GM03348 (cell line): Measurements from ENCODE around the gene CCL14.
"Not testable (repeated sequence)": the region's sequence is repeated elsewhere in the genome, so short reads cannot be mapped to it uniquely, and the experiment has no call there.

Experiments used
- DNase-seq: peaks from one replicate; pipeline ENCODE4 v3.0.0; 2012; ENCODE audit warnings: low spot score

CCL14 gene

DNA sequence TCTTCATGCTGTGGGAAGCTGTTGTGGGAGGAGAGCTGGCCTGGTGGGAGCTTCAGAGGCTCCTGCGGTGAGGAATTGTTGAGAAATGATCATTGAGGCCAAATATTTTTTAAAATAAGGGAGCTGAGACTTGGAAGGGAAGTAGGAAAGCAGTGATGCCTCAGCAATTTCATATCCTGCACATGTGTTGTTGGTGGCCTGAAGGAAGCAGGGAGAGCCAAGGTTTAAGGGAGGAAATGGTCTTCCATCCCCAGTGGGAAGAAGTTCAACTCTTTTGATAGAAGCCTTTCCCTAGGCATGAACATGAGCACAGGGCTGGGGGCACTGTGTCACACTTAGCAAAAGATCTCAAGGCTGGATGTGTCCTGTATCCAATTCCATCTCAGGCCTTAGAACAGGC lies at the start of gene CCL14:
Gene CCL14 (minus strand): TSS at position 87 of the 400 bp plus-strand sequence. CDS start 80 bp downstream, at position 7.
- no peak for DNase-seq

DNA sequence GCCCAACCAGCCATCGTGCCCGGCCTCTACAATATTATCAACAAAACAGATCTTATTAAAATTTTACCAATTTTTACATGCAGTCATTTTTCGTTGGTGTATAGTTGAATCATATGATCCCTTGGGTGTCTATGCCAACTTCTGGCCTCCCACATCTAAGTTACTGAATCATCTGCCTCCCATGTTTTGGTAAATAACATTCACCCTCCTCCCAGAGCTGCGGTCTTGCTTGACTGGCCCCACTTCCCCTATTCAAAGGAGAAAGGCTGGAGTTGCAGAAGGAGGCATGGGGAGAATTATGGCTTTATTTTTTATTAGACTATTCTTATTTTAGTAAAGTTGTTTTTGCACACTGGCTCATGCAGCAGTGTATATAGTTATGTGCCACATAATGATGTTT lies 49.7 kb upstream of the CCL14 start:
- DNase-seq = no peak

- DNase-seq = no peak
Observed at GRCh38 chr17:36034127-36034526, 47.6 kb upstream of the CCL14 start.

- DNase-seq = no peak
Observed at GRCh38 chr17:36030956-36031355, 44.4 kb upstream of the CCL14 start.

GRCh38 chr17:36027761-36028160 lies 41.2 kb upstream of the CCL14 start:
- no peak for DNase-seq

DNA sequence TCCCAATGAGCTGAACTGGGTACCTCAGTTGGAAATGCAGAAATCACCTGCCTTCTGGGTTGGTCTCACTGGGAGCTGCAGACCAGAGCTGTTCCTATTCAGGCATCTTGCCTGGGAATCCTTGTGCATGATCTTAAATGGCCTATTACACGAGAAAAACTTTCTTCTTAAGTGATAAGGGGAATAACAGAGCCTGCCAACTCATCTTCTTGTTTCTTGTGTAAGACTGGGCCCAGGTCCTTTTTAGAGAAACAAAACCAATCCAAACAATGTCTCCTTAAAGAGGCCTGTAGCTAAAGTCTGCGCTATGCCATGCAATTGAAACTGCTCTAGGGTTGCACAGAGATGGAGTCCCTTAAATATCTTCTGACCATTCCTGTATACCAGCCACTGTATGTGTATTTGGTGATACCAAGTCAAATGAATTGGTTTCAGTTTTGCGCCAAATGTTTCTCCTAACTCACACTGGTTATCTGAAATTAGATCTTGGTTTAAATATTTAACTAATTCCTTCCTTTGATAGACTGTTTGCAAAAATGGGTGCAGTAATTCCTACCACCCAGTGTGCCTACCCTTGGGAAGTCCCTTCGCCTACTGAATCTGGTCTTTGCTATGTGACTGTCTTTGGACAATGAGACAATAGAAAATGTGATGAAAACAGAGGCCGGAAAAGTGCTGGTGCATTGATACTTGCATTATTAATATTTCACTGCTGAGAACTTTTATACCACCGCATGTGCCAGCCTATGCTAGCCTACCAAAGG lies 37.8 kb upstream of the CCL14 start:
- no peak for DNase-seq

DNA sequence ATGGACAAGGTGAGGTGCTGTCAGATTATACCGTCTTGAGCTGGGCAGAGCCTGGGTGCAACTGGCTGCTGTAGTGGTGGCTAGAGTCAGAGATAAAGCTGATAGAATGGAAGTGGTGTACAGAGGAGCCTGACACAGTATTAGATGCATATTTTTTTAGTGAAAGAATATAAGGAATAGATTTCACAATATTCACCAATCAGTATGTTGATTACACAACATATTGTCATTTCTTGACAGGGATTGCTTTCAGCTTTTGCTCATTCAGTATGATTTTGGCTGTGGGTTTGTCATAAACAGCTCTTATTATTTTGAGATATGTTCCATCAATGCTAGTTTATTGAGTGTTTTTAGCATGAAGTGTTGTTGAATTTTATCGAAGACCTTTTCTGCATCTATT lies 32.9 kb upstream of the CCL14 start:
- DNase-seq = no peak

GRCh38 chr17:36017799-36018198 lies 31.3 kb upstream of the CCL14 start, which contains the start of gene CCL23:
Gene CCL23 (minus strand): TSS chr17:36017972. CDS start chr17:36017897, 75 bp downstream.
- no peak for DNase-seq

DNA sequence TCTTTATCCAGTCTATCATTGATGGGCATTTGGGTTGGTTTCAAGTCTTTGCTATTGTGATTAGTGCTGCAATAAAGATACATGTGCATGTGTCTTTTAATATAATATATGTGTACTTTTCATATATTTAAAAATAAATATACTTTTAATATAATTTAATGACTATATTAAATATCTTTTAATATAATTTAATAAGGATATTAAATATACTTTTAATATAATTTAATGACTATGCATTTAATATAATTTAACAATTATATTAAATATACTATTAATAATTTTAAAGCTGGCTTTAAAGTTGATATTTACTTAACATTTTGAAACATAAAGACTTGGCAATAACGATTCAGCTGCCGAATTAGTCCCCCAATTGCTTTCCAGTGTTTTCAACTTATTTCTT lies 30.0 kb upstream of the CCL14 start:
- DNase-seq = no peak

DNA sequence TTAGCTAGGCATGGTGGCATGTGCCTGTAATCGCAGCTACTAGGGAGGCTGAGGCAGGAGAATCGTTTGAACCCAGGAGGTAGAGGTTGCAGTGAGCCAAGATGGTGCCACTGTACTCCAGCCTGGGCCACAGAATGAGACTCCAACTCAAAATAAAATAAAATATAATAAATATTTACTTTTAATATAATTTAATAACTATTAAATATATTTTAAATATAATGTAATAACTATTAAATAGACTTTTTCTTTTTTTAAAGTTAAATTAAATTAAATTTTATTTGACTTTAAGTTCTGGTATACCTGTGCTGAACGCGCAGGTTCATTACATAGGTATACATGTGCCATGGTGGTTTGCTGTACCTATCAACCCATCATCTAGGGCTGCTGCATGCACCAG lies 29.4 kb upstream of the CCL14 start:
- not testable (repeated sequence) for DNase-seq

- DNase-seq = no peak
Observed at GRCh38 chr17:36014946-36015345, 28.4 kb upstream of the CCL14 start.

GRCh38 chr17:36011201-36011600 lies 24.7 kb upstream of the CCL14 start:
- no peak for DNase-seq

GRCh38 chr17:36008998-36009665 lies 22.6 kb upstream of the CCL14 start:
- no peak for DNase-seq

- DNase-seq = no peak
Observed at GRCh38 chr17:36004594-36005108, 18.1 kb upstream of the CCL14 start.

DNA sequence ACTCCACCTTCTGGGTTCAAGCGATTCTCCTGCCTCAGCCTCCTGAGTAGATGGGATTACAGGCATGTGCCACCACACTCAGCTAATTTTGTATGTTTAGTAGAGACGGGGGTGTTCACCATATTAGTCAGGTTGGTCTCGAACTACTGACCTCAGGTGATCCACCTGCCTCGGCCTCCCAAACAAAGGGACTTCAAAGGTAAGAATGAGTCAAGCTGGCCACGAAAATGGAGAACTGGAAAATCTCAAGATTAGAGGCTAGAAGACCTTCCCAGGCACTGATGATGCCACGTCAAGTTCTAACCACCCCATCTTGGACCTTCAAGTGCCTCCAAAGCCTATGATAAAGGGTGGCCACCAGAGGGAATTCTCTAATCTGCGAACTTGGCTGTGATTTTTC lies 16.1 kb upstream of the CCL14 start:
- no peak for DNase-seq

GRCh38 chr17:36001862-36002603 lies 15.5 kb upstream of the CCL14 start:
- DNase-seq = no peak

GRCh38 chr17:36001110-36001771 lies 14.7 kb upstream of the CCL14 start, which contains the start of gene CCL15:
Gene CCL15 (minus strand): TSS chr17:36001553. CDS start chr17:36001492, 61 bp downstream.
- DNase-seq = no peak

DNA sequence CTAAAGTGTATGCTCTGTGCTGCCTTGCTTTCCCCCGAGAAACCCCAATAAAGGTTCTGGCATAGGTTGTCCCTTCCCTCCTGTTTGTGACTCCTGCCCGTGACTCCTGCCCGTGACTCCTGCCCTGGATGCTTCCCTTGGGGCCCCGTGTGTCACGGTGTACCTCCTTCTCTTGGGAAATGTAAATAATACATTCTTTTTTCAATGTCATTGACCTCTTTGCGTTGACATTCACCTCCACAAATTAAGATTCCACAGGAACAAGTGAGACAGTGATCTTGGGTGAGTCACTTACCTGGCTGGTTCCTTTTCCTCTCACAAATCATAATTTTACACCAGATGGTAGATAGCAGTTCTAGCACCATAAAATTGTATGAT lies 14.2 kb upstream of the CCL14 start:
- no peak for DNase-seq

DNA sequence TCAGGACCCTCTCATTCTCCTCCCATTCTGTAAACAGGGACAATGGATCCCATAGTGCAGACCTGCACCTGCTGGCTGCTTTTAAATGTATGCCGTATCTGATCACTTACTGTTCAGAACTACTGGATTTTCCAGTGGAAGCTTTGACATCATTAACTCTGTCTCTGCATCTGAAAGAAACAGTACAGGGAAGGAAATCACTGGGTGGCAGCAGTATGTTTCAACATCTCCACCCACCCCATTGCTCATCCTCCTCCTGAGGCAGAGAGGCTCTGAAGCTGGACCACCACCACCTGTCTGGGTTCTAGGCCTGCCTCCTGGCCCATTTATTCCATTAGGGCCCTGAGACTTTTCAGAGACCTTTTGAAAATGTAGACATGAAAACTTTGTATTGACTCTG lies 12.2 kb upstream of the CCL14 start:
- no peak for DNase-seq

- DNase-seq = no peak
Observed at GRCh38 chr17:35998018-35998545, 11.6 kb upstream of the CCL14 start.

DNA sequence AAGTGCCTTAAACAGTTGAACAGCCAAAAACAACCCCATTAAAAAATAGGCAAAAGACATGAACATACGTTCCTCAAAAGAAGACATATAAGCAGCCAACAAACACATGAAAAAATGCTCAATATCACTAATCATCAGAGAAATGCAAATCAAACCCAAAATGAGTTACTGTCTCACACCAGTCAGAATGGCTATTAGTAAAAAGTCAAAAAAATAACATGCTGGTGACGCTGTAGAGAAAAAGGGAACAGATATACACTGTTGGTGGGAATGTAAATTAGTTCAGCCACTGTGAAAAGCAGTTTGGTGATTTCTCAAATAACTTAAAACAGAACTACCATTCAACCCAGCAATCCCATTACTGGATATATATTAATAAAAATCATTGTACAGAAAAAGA lies 8.8 kb upstream of the CCL14 start:
- not testable (repeated sequence) for DNase-seq

GRCh38 chr17:35991075-35991474 lies 4.5 kb upstream of the CCL14 start:
- no peak for DNase-seq
